HEK293 (cell line): ENCODE results near the gene D2HGDH.

Experiments
- HOXC10 ChIP-seq: sonication (generic); formaldehyde crosslinking; IDR thresholded peaks from 2 replicates; pipeline ENCODE4 v1.8.1; 2023; ENCODE audit warnings: mild to moderate bottlenecking, missing genetic modification reagents
- PATZ1 ChIP-seq: fragments of 450-650 bp; formaldehyde crosslinking; IDR thresholded peaks from 2 replicates; pipeline ENCODE4 v1.5.1; 2016; ENCODE audit warnings: missing biosample characterization, missing genetic modification characterization
- RBAK ChIP-seq: fragments of 450-650 bp; formaldehyde crosslinking; IDR thresholded peaks from 2 replicates; pipeline ENCODE4 v1.5.1; 2016; ENCODE audit warnings: missing biosample characterization, missing genetic modification characterization
- SP2 ChIP-seq: fragments of 450-650 bp; formaldehyde crosslinking; IDR thresholded peaks from 2 replicates; pipeline ENCODE4 v1.5.1; 2016; ENCODE audit warnings: missing biosample characterization, missing genetic modification characterization
- YY2 ChIP-seq: fragments of 450-650 bp; formaldehyde crosslinking; IDR thresholded peaks from 2 replicates; pipeline ENCODE4 v1.5.1; 2016; ENCODE audit warnings: missing biosample characterization, missing genetic modification characterization
- ZBTB1 ChIP-seq: fragments of 450-650 bp; formaldehyde crosslinking; IDR thresholded peaks from 2 replicates; pipeline ENCODE4 v1.5.1; 2016; ENCODE audit warnings: missing biosample characterization, missing genetic modification characterization
- ZBTB20 ChIP-seq: fragments of 450-650 bp; formaldehyde crosslinking; IDR thresholded peaks from 2 replicates; pipeline ENCODE4 v1.5.1; 2016; ENCODE audit warnings: missing biosample characterization, missing genetic modification characterization
- ZFP37 ChIP-seq: fragments of 450-650 bp; formaldehyde crosslinking; IDR thresholded peaks from 2 replicates; pipeline ENCODE4 v1.5.1; 2016; ENCODE audit warnings: missing biosample characterization, missing genetic modification characterization
- ZNF214 ChIP-seq: fragments of 450-650 bp; formaldehyde crosslinking; IDR thresholded peaks from 2 replicates; pipeline ENCODE4 v1.5.1; 2017; ENCODE audit warnings: missing biosample characterization, mild to moderate bottlenecking, missing genetic modification characterization, borderline replicate concordance
- ZNF23 ChIP-seq: fragments of 450-650 bp; formaldehyde crosslinking; IDR thresholded peaks from 2 replicates; pipeline ENCODE4 v1.5.1; 2016; ENCODE audit warnings: missing biosample characterization, missing genetic modification characterization, borderline replicate concordance
- ZNF501 ChIP-seq: fragments of 450-650 bp; formaldehyde crosslinking; IDR thresholded peaks from 2 replicates; pipeline ENCODE4 v1.5.1; 2016; ENCODE audit warnings: missing biosample characterization, missing genetic modification characterization
- ZNF510 ChIP-seq: fragments of 450-650 bp; formaldehyde crosslinking; IDR thresholded peaks from 2 replicates; pipeline ENCODE4 v1.5.1; 2018; ENCODE audit warnings: mild to moderate bottlenecking, missing genetic modification characterization, missing biosample characterization; ENCODE audit not compliant: insufficient replicate concordance
- ZNF530 ChIP-seq: fragments of 450-650 bp; formaldehyde crosslinking; IDR thresholded peaks from 2 replicates; pipeline ENCODE4 v1.5.1; 2016; ENCODE audit warnings: low read depth, missing biosample characterization, missing genetic modification characterization
- ZNF610 ChIP-seq: fragments of 450-650 bp; formaldehyde crosslinking; IDR thresholded peaks from 2 replicates; pipeline ENCODE4 v1.5.1; 2016; ENCODE audit warnings: missing biosample characterization, missing genetic modification characterization, borderline replicate concordance
- ZNF645 ChIP-seq: fragments of 450-650 bp; formaldehyde crosslinking; IDR thresholded peaks from 2 replicates; pipeline ENCODE4; 2016; ENCODE audit warnings: missing biosample characterization, missing genetic modification characterization
- ZNF707 ChIP-seq: fragments of 450-650 bp; formaldehyde crosslinking; IDR thresholded peaks from 2 replicates; pipeline ENCODE4 v1.5.1; 2016; ENCODE audit warnings: missing biosample characterization, missing genetic modification characterization
- ZNF768 ChIP-seq: fragments of 450-650 bp; formaldehyde crosslinking; IDR thresholded peaks from 2 replicates; pipeline ENCODE4 v1.5.1; 2018; ENCODE audit warnings: missing biosample characterization, mild to moderate bottlenecking, missing genetic modification characterization
- ZSCAN30 ChIP-seq: fragments of 450-650 bp; IDR thresholded peaks from 2 replicates; pipeline ENCODE4 v1.5.1; 2018; ENCODE audit warnings: missing biosample characterization, mild to moderate bottlenecking, missing genetic modification characterization, moderate library complexity
- ZSCAN5A ChIP-seq: fragments of 450-650 bp; formaldehyde crosslinking; IDR thresholded peaks from 2 replicates; pipeline ENCODE4 v1.5.1; 2016; ENCODE audit warnings: missing biosample characterization, missing genetic modification characterization
- ZXDB ChIP-seq: fragments of 450-650 bp; formaldehyde crosslinking; IDR thresholded peaks from 2 replicates; pipeline ENCODE4 v1.5.1; 2016; ENCODE audit warnings: missing biosample characterization, missing genetic modification characterization
- TF ChIP-seq, protein P1 (sequence below): fragments of 450-650 bp; formaldehyde crosslinking; IDR thresholded peaks from 2 replicates; pipeline ENCODE4 v1.5.1; 2016; ENCODE audit warnings: missing biosample characterization, missing genetic modification characterization
- TF ChIP-seq, protein P2 (sequence below): fragments of 450-650 bp; formaldehyde crosslinking; IDR thresholded peaks from 2 replicates; pipeline ENCODE4 v1.5.1; 2017; ENCODE audit warnings: missing biosample characterization, missing genetic modification characterization
- TF ChIP-seq, protein P3 (sequence below): sonication (generic); formaldehyde crosslinking; IDR thresholded peaks from 2 replicates; pipeline ENCODE4 v1.8.1; 2022; ENCODE audit warnings: mild to moderate bottlenecking, moderate library complexity, missing genetic modification reagents
- TF ChIP-seq, protein P4 (sequence below): fragments of 450-650 bp; formaldehyde crosslinking; IDR thresholded peaks from 2 replicates; pipeline ENCODE4 v1.5.1; 2016; ENCODE audit warnings: missing biosample characterization, missing genetic modification characterization
- TF ChIP-seq, protein P5 (sequence below): IDR thresholded peaks from 2 replicates; pipeline ENCODE4 v1.6.1; 2011; ENCODE audit warnings: mild to moderate bottlenecking, low read depth, low read length, borderline replicate concordance
- TF ChIP-seq, protein P6 (sequence below): fragments of 450-650 bp; formaldehyde crosslinking; optimal IDR thresholded peaks from 2 replicates; pipeline ENCODE3; 2016; ENCODE audit warnings: missing biosample characterization, mild to moderate bottlenecking, missing genetic modification characterization

Gene D2HGDH

GRCh38 chr2:241686650-241687425, 47.6 kb upstream of the D2HGDH start, which contains the start of gene DTYMK (continued):
- TF ChIP-seq ZNF707 (tag by site-specific recombination) (no peak), ZNF645 (tag by site-specific recombination) (no peak), ZFP37 (no peak), YY2 (peak; percentile 66; the same call in 1 of the 2 replicates), ZSCAN5A (tag by site-specific recombination) (no peak), ZNF501 (tag by site-specific recombination) (no peak), HOXC10 (CRISPR knock-in tag) (no peak), SP2 (peak; percentile 84), ZNF530 (no peak), ZNF610 (no peak), ZNF768 (tag by site-specific recombination) (no peak), ZXDB (tag by site-specific recombination) (peak; percentile 90), PATZ1 (tag by site-specific recombination) (no peak), ZNF510 (tag by site-specific recombination) (no peak), ZNF214 (tag by site-specific recombination) (no peak), ZBTB20 (tag by site-specific recombination) (peak; percentile 86), ZNF23 (tag by site-specific recombination) (no peak), ZBTB1 (tag by site-specific recombination) (no peak), RBAK (tag by site-specific recombination) (no peak), ZSCAN30 (tag by site-specific recombination) (peak; percentile 74; the same call in 1 of the 2 replicates)
- TF ChIP-seq, protein P1, sequence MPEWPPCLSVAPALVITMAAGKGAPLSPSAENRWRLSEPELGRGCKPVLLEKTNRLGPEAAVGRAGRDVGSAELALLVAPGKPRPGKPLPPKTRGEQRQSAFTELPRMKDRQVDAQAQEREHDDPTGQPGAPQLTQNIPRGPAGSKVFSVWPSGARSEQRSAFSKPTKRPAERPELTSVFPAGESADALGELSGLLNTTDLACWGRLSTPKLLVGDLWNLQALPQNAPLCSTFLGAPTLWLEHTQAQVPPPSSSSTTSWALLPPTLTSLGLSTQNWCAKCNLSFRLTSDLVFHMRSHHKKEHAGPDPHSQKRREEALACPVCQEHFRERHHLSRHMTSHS (tag by site-specific recombination), result no peak
- TF ChIP-seq, protein P2, sequence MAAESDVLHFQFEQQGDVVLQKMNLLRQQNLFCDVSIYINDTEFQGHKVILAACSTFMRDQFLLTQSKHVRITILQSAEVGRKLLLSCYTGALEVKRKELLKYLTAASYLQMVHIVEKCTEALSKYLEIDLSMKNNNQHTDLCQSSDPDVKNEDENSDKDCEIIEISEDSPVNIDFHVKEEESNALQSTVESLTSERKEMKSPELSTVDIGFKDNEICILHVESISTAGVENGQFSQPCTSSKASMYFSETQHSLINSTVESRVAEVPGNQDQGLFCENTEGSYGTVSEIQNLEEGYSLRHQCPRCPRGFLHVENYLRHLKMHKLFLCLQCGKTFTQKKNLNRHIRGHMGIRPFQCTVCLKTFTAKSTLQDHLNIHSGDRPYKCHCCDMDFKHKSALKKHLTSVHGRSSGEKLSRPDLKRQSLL, result no peak
- TF ChIP-seq, protein P3, sequence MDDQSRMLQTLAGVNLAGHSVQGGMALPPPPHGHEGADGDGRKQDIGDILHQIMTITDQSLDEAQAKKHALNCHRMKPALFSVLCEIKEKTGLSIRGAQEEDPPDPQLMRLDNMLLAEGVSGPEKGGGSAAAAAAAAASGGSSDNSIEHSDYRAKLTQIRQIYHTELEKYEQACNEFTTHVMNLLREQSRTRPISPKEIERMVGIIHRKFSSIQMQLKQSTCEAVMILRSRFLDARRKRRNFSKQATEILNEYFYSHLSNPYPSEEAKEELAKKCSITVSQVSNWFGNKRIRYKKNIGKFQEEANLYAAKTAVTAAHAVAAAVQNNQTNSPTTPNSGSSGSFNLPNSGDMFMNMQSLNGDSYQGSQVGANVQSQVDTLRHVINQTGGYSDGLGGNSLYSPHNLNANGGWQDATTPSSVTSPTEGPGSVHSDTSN (CRISPR knock-in tag), result peak; percentile 72; the same call in 1 of the 2 replicates
- TF ChIP-seq, protein P4, sequence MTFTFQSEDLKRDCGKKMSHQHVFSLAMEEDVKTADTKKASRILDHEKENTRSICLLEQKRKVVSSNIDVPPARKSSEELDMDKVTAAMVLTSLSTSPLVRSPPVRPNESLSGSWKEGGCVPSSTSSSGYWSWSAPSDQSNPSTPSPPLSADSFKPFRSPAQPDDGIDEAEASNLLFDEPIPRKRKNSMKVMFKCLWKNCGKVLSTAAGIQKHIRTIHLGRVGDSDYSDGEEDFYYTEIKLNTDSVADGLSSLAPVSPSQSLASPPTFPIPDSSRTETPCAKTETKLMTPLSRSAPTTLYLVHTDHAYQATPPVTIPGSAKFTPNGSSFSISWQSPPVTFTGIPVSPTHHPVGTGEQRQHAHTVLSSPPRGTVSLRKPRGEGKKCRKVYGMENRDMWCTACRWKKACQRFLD (tag by site-specific recombination), result no peak
- TF ChIP-seq, protein P5, sequence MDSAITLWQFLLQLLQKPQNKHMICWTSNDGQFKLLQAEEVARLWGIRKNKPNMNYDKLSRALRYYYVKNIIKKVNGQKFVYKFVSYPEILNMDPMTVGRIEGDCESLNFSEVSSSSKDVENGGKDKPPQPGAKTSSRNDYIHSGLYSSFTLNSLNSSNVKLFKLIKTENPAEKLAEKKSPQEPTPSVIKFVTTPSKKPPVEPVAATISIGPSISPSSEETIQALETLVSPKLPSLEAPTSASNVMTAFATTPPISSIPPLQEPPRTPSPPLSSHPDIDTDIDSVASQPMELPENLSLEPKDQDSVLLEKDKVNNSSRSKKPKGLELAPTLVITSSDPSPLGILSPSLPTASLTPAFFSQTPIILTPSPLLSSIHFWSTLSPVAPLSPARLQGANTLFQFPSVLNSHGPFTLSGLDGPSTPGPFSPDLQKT, result peak; percentile 81; the same call in 1 of the 2 replicates
- TF ChIP-seq, protein P6, sequence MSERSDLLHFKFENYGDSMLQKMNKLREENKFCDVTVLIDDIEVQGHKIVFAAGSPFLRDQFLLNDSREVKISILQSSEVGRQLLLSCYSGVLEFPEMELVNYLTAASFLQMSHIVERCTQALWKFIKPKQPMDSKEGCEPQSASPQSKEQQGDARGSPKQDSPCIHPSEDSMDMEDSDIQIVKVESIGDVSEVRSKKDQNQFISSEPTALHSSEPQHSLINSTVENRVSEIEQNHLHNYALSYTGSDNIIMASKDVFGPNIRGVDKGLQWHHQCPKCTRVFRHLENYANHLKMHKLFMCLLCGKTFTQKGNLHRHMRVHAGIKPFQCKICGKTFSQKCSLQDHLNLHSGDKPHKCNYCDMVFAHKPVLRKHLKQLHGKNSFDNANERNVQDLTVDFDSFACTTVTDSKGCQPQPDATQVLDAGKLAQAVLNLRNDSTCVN (tag by site-specific recombination), result peak; percentile 85
